Naive thymus-derived CD8-positive, alpha-beta T cell (primary cell): ENCODE results near the gene EXOSC2. TPM values are rescaled to one million over a fixed set of nuclear protein-coding genes. Genes with fewer than 3 reads are reported as not detected.
"Not testable (repeated sequence)": the region's sequence is repeated elsewhere in the genome, so short reads cannot be mapped to it uniquely, and the experiment has no call there.

Experiments used
- ATAC-seq, 2 donors: fragments of 150-1000 bp; cut with Tn5 transposase in 1 of 2; sonication (Bioruptor Pico), chemical (Tn5 transposase) in 1 of 2; 1 replicate in 1 of 2; 2 replicates in 1 of 2; pipeline ENCODE4 v1.10.0; 2021; ENCODE audit warnings: mild to moderate bottlenecking in 2 of 2, moderate library complexity in 2 of 2
- POLR2A ChIA-PET: fragments of 350-600 bp; sonication (Branson Sonifier 250); formaldehyde crosslinking; loops from one replicate; lab custom pipeline; 2021; ENCODE audit warnings: antibody characterized with exemption; lab: Charles Lee
- DNase-seq, 10 donors: peaks; one replicate each; pipeline versions ENCODE4 v3.0.0 to v3.0.0-alpha.2; 2020 to 2022
- H3K27ac Mint-ChIP-seq, 10 donors: one replicate each; pipeline ENCODE4 v1.8.0; 2020 to 2022; ENCODE audit warnings: mild to moderate bottlenecking in 10 of 10, mixed read lengths in 10 of 10, moderate library complexity in 4 of 10, inconsistent platforms in 1 of 10
- H3K27me3 Mint-ChIP-seq, 5 donors: one replicate each; pipeline ENCODE4 v1.8.0; 2021 to 2022; ENCODE audit warnings: mixed read lengths in 5 of 5
- H3K36me3 Mint-ChIP-seq, 3 donors: one replicate each; pipeline ENCODE4 v1.8.0; 2020 to 2022; ENCODE audit warnings: mixed read lengths in 3 of 3, mild to moderate bottlenecking in 2 of 3, inconsistent platforms in 1 of 3
- H3K4me1 Mint-ChIP-seq, 4 donors: one replicate each; pipeline ENCODE4 v1.8.0; 2021 to 2022; ENCODE audit warnings: mixed read lengths in 4 of 4
- H3K4me3 Mint-ChIP-seq, 10 donors: one replicate each; pipeline ENCODE4 v1.8.0; 2020 to 2022; ENCODE audit warnings: mild to moderate bottlenecking in 10 of 10, mixed read lengths in 10 of 10, moderate library complexity in 6 of 10, inconsistent platforms in 1 of 10
- H3K9me3 Mint-ChIP-seq, 9 donors: one replicate each; pipeline ENCODE4 v1.8.0; 2020 to 2022; ENCODE audit warnings: mixed read lengths in 9 of 9, mild to moderate bottlenecking in 3 of 9, inconsistent platforms in 1 of 9, moderate library complexity in 1 of 9
- polyA plus RNA-seq, 3 donors: library from polyadenylated mRNA; unstranded; fragments of 300-500 nt; fragmentation: Illumina TruSeq; gene quantifications; one replicate each; pipeline ENCODE4 v1.2.3, GENCODE V29; 2021
- total RNA-seq, 8 experiments: library from RNA in 2 of 8; stranded (reverse) in 2 of 8; gene quantifications; one replicate each; pipeline ENCODE4 v1.2.3 and lab custom pipeline; 2021 to 2026

EXOSC2 gene
- total and polyA plus RNA-seq, 5 experiments from 2014 or later, result 18.7 to 71.3 (median 31.1) TPM

- Mint-ChIP-seq H3K36me3 (no peaks in the 10 kb centered on the region), H3K4me1 (peaks cover 0 to 3% (median 2%) of the 10 kb centered on the region in 4 donors), H3K27me3 (peaks cover 7 to 26% (median 22%) of the 10 kb centered on the region in 5 donors), H3K27ac (no peak overlapping the region), H3K9me3 (no peaks in the 10 kb centered on the region), H3K4me3 (no peak overlapping the region)
- ATAC-seq (no peak), DNase-seq (no peak)
- POLR2A ChIA-PET, result no interaction called here
Observed at GRCh38 chr9:130670644-130671043, 22.9 kb upstream of the EXOSC2 start.

GRCh38 chr9:130672466-130672865 is 21.1 kb upstream of the EXOSC2 start:
- Mint-ChIP-seq H3K27me3 (peaks cover 7 to 14% (median 13%) of the 10 kb centered on the region in 5 donors), H3K4me1 (no peaks in the 10 kb centered on the region), H3K36me3 (no peaks in the 10 kb centered on the region), H3K4me3 (no peak overlapping the region), H3K9me3 (no peaks in the 10 kb centered on the region), H3K27ac (no peak overlapping the region)
- POLR2A ChIA-PET, result no interaction called here
- no peak for ATAC-seq
- DNase-seq, result no peak

- no peak overlapping the region for H3K27ac Mint-ChIP-seq
- H3K9me3 Mint-ChIP-seq, result no peaks in the 10 kb centered on the region
- H3K36me3 Mint-ChIP-seq, result no peaks in the 10 kb centered on the region
- peaks cover 4 to 12% (median 7%) of the 10 kb centered on the region in 5 donors for H3K27me3 Mint-ChIP-seq
- DNase-seq (no peak), ATAC-seq (no peak)
- POLR2A ChIA-PET, result no interaction called here
- H3K4me1 Mint-ChIP-seq, result no peaks in the 10 kb centered on the region
- no peak overlapping the region for H3K4me3 Mint-ChIP-seq
Observed at GRCh38 chr9:130672933-130673615, 20.5 kb upstream of the EXOSC2 start.

- POLR2A ChIA-PET, result no interaction called here
Observed at GRCh38 chr9:130675396-130675795, 18.2 kb upstream of the EXOSC2 start.

GRCh38 chr9:130677252-130677651 is 16.3 kb upstream of the EXOSC2 start:
- peaks cover 0 to 16% (median 2%) of the 10 kb centered on the region in 5 donors for H3K27me3 Mint-ChIP-seq
- DNase-seq (no peak), ATAC-seq (no peak)
- no peak overlapping the region for H3K4me3 Mint-ChIP-seq
- no peak overlapping the region for H3K27ac Mint-ChIP-seq
- H3K36me3 Mint-ChIP-seq, result no peaks in the 10 kb centered on the region
- H3K4me1 Mint-ChIP-seq, result peaks cover 0 to 3% (median 2%) of the 10 kb centered on the region in 4 donors
- POLR2A ChIA-PET, result no interaction called here
- no peaks in the 10 kb centered on the region for H3K9me3 Mint-ChIP-seq

More at GRCh38 chr9:130675396-130675795, 18.2 kb upstream of the EXOSC2 start:
- Mint-ChIP-seq H3K4me1 (no peaks in the 10 kb centered on the region), H3K27ac (no peak overlapping the region), H3K36me3 (no peaks in the 10 kb centered on the region), H3K9me3 (no peaks in the 10 kb centered on the region), H3K4me3 (no peak overlapping the region), H3K27me3 (peaks cover 0 to 15% (median 4%) of the 10 kb centered on the region in 5 donors)
- ATAC-seq (no peak), DNase-seq (no peak)

GRCh38 chr9:130680836-130681768 is 12.5 kb upstream of the EXOSC2 start:
- POLR2A ChIA-PET, result interaction anchor here (2.6 kb wide), 1 partner anchor 12 kb away, joined by 15 read pairs; the partner anchor contains the start of gene EXOSC2
- Mint-ChIP-seq H3K27ac (no peak overlapping the region), H3K36me3 (no peaks in the 10 kb centered on the region), H3K4me3 (peak overlapping the region; percentile 53 to 99 (median 70)), H3K4me1 (peaks cover 3 to 7% (median 6%) of the 10 kb centered on the region in 4 donors), H3K9me3 (no peaks in the 10 kb centered on the region), H3K27me3 (peaks cover 2 to 27% (median 9%) of the 10 kb centered on the region in 5 donors)
- ATAC-seq, result peak; percentile 54 to 63
- DNase-seq, result peak in 7 of 10 donors; percentile 19 to 44 (median 33)

GRCh38 chr9:130681769-130682420 is 11.7 kb upstream of the EXOSC2 start:
- POLR2A ChIA-PET, result interaction anchor here (0.6 to 2.6 kb wide), 3 partner anchors 12 to 1682 kb away, joined by 3 to 15 read pairs (median 3); partner anchors contain the start of gene EXOSC2
- peak in 5 of 10 donors; percentile 3 to 31 (median 25) for DNase-seq
- Mint-ChIP-seq H3K27ac (peak overlapping the region in 4 of 10 donors; percentile 34 to 74 (median 63)), H3K4me3 (peak overlapping the region; percentile 83 to 99 (median 96)), H3K36me3 (no peaks in the 10 kb centered on the region), H3K9me3 (no peaks in the 10 kb centered on the region), H3K4me1 (peaks cover 3 to 7% (median 6%) of the 10 kb centered on the region in 4 donors), H3K27me3 (peaks cover 2 to 27% (median 9%) of the 10 kb centered on the region in 5 donors)
- ATAC-seq, result peak; percentile 46

GRCh38 chr9:130682421-130683121 is 11.0 kb upstream of the EXOSC2 start:
- Mint-ChIP-seq H3K36me3 (no peaks in the 10 kb centered on the region), H3K4me3 (peak overlapping the region; percentile 83 to 99 (median 96)), H3K27me3 (peaks cover 3 to 27% (median 9%) of the 10 kb centered on the region in 5 donors), H3K27ac (peak overlapping the region in 6 of 10 donors; percentile 3 to 90 (median 64)), H3K9me3 (no peaks in the 10 kb centered on the region), H3K4me1 (peaks cover 3 to 7% (median 6%) of the 10 kb centered on the region in 4 donors)
- DNase-seq (peak in 8 of 10 donors; percentile 17 to 65 (median 48)), ATAC-seq (peak; percentile 40 to 42)
- POLR2A ChIA-PET, result interaction anchor here (0.6 to 2.6 kb wide), 4 partner anchors 11 to 1682 kb away, joined by 3 to 15 read pairs (median 4); partner anchors contain the start of gene EXOSC2

GRCh38 chr9:130685104-130685503 is 8.5 kb upstream of the EXOSC2 start:
- no peak overlapping the region for H3K27ac Mint-ChIP-seq
- ATAC-seq (no peak), DNase-seq (no peak)
- peaks cover 6 to 13% (median 11%) of the 10 kb centered on the region in 4 donors for H3K4me1 Mint-ChIP-seq
- POLR2A ChIA-PET, result interaction anchor here (0.6 kb wide), 1 partner anchor 21 kb away, joined by 3 read pairs; no protein-coding TSS in a partner anchor
- H3K27me3 Mint-ChIP-seq, result peaks cover 3 to 12% (median 9%) of the 10 kb centered on the region in 5 donors
- H3K9me3 Mint-ChIP-seq, result no peaks in the 10 kb centered on the region
- H3K36me3 Mint-ChIP-seq, result no peaks in the 10 kb centered on the region
- H3K4me3 Mint-ChIP-seq, result no peak overlapping the region

- POLR2A ChIA-PET, result interaction anchor here (0.5 to 0.7 kb wide), 2 partner anchors 132 to 977 kb away, joined by 3 to 8 read pairs; no protein-coding TSS in a partner anchor
- not testable (repeated sequence) for DNase-seq, ATAC-seq, H3K36me3 Mint-ChIP-seq, H3K4me3 Mint-ChIP-seq, H3K9me3 Mint-ChIP-seq, H3K27ac Mint-ChIP-seq
- peaks cover 3 to 12% (median 8%) of the 10 kb centered on the region in 5 donors for H3K27me3 Mint-ChIP-seq
- H3K4me1 Mint-ChIP-seq, result peaks cover 6 to 14% (median 12%) of the 10 kb centered on the region in 4 donors
Observed at GRCh38 chr9:130685945-130686344, 7.6 kb upstream of the EXOSC2 start.

- H3K36me3 Mint-ChIP-seq, result no peaks in the 10 kb centered on the region
- H3K4me3 Mint-ChIP-seq, result no peak overlapping the region
- ATAC-seq, result no peak
- peaks cover 0 to 8% (median 4%) of the 10 kb centered on the region in 5 donors for H3K27me3 Mint-ChIP-seq
- H3K9me3 Mint-ChIP-seq, result no peaks in the 10 kb centered on the region
- no peak overlapping the region for H3K27ac Mint-ChIP-seq
- peaks cover 3 to 9% (median 7%) of the 10 kb centered on the region in 4 donors for H3K4me1 Mint-ChIP-seq
- DNase-seq, result no peak
- POLR2A ChIA-PET, result no interaction called here
Observed at GRCh38 chr9:130687615-130688014, 6.0 kb upstream of the EXOSC2 start.
